H1 (cell line): ENCODE results near the gene TTLL9.

ENCODE experiments used
- CHD2 ChIP-seq: IDR thresholded peaks from 2 replicates; pipeline ENCODE4 v1.6.1; 2012; ENCODE audit warnings: low read length, improper control_type of control experiment
- CTCF ChIP-seq, 3 experiments: IDR thresholded peaks; 1 replicate in 2 of 3; 2 replicates in 1 of 3; pipeline versions ENCODE4 v1.5.1 to v1.6.1; 2011; ENCODE audit warnings: low read length in 3 of 3, mild to moderate bottlenecking in 3 of 3, inconsistent platforms in 2 of 3, low read depth in 1 of 3, moderate library complexity in 1 of 3; ENCODE audit not compliant: insufficient read depth in 1 of 3; ENCODE audit errors: control extremely low read depth in 1 of 3
- FOSL1 ChIP-seq: IDR thresholded peaks from 2 replicates; pipeline ENCODE4 v1.6.1; 2011; ENCODE audit warnings: mild to moderate bottlenecking, low read depth, low read length, moderate library complexity; ENCODE audit not compliant: insufficient read depth
- MAX ChIP-seq: IDR thresholded peaks from 2 replicates; pipeline ENCODE4 v1.6.1; 2012; ENCODE audit warnings: inconsistent platforms

DNA sequence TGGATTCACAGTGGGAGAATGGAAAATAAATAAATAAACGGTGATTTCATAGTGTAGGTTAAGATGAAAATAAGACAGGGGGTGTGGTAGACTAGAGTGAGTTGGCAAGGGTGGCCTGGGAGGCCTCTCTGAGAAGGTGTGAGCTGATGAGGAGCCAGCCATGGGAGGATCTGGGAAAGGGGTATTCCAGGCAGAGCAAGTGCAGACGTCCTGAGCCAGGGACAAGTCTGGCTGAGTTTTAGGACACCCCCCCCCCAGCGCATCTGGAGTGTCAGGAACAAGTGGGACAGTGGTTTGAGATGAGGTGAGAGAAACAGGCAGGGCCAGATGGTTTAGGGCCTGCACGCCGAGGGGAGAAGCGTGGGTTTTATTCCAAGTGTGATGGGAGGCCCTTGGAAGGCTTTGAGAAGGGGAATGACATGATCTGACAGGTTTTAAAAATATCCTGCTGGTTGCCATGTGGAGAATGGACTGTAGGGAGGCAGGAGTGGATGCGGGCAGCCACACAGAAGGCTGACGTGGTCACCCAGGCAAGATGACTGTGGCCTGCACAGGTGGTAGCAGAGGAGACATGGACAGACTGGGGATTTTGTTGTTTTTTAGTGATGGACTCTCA is 118.7 kb downstream of the TTLL9 start:
- no peak for TF ChIP-seq CHD2
- TF ChIP-seq CTCF (IDR thresholded peaks at IDR 0.05; ENCODE audit: control extremely low read depth in 1 of 3, insufficient read depth in 1 of 3, low read depth in 1 of 3, low read length in 3 of 3), result no peak
- no peak for TF ChIP-seq MAX
- TF ChIP-seq FOSL1, result no peak
